Measurements from ENCODE around the gene LYPD6B.

LYPD6B gene

DNA sequence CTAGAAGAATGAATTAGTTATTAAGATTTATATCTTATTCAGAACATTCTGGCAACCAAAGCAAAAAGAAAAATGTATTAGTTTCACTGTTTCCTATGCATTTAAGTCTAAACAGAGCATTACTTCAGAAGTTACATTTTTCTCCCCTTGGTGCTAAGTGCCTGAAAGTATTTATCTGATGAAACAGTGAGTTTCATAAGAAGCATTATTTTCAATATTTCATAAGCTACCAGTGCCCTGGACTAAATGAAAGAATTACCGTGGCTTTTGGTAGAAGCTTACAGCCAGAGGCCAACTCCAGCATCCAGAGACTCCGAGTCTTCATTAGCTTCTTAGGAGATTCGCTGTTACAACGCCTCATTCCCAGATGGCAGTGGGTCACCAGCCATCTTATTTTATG lies 97.6 kb downstream of the LYPD6B start:
- Histone ChIP-seq H3K79me2 (ENCODE audit: insufficient read depth, low read length) (peaks cover 3% of the 10 kb centered on the region; the same call in 1 of the 2 replicates), H2AFZ (ENCODE audit: low read depth, low read length, severe bottlenecking) (no peak overlapping the region), H3K27me3 (ENCODE audit: low read length) (no peaks in the 10 kb centered on the region), H4K20me1 (ENCODE audit: low read depth, low read length) (no peaks in the 10 kb centered on the region), H3K36me3 (ENCODE audit: low read length) (peaks cover 6% of the 10 kb centered on the region; the same call in 1 of the 2 replicates), H3K9me3 (ENCODE audit: insufficient read depth, low read length) (no peaks in the 10 kb centered on the region), H3K4me2 (ENCODE audit: low read depth, low read length, poor library complexity, severe bottlenecking) (no peak overlapping the region), H3K9ac (ENCODE audit: low read length) (no peak overlapping the region), H3K27ac (ENCODE audit: low read depth, low read length) (no peak overlapping the region), H3K4me3 (ENCODE audit: insufficient read depth, low read length, poor library complexity, severe bottlenecking) (no peak overlapping the region), H3F3A (ENCODE audit: insufficient read depth) (no peaks in the 10 kb centered on the region), H3K9me2 (replicated peaks; ENCODE audit: insufficient read depth, low read length) (no peaks in the 10 kb centered on the region)
- TF ChIP-seq, protein P1, sequence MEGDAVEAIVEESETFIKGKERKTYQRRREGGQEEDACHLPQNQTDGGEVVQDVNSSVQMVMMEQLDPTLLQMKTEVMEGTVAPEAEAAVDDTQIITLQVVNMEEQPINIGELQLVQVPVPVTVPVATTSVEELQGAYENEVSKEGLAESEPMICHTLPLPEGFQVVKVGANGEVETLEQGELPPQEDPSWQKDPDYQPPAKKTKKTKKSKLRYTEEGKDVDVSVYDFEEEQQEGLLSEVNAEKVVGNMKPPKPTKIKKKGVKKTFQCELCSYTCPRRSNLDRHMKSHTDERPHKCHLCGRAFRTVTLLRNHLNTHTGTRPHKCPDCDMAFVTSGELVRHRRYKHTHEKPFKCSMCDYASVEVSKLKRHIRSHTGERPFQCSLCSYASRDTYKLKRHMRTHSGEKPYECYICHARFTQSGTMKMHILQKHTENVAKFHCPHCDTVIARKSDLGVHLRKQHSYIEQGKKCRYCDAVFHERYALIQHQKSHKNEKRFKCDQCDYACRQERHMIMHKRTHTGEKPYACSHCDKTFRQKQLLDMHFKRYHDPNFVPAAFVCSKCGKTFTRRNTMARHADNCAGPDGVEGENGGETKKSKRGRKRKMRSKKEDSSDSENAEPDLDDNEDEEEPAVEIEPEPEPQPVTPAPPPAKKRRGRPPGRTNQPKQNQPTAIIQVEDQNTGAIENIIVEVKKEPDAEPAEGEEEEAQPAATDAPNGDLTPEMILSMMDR (IDR thresholded peaks at IDR 0.05; ENCODE audit: insufficient read depth, low read length, poor library complexity, severe bottlenecking) = no peak
- no peak for TF ChIP-seq EZH2phosphoT487 (conservative IDR thresholded peaks at IDR 0.05; ENCODE audit: low read length)

DNA sequence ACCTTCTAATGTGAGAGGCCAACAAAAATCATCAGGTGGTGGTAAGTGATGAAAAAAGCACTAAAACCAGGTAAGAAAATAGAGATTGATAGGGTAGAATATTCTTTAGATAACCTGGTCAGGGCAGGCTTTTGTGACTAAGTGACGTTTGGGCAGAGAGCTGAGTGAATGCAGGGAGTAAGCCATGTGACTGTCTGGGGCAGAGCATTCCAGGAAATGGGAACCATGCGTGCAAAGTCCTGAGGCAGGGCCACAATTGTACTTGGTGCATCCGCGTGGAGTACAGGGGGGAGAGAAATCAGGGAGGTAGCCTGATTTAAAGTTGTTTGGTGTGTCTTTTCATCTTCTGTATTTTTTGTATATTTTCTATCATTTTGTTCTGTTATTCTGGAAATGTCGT lies 102.5 kb downstream of the LYPD6B start:
- Histone ChIP-seq H3F3A (ENCODE audit: insufficient read depth) (no peaks in the 10 kb centered on the region), H3K9ac (ENCODE audit: low read length) (no peak overlapping the region), H3K79me2 (ENCODE audit: insufficient read depth, low read length) (0 out of 2 replicates have a peak, but pooled peaks cover 3% of the 10 kb centered on the region), H3K9me2 (replicated peaks; ENCODE audit: insufficient read depth, low read length) (no peaks in the 10 kb centered on the region), H3K36me3 (ENCODE audit: low read length) (peaks cover 8% of the 10 kb centered on the region; the same call in 1 of the 2 replicates), H3K4me3 (ENCODE audit: insufficient read depth, low read length, poor library complexity, severe bottlenecking) (no peak overlapping the region), H4K20me1 (ENCODE audit: low read depth, low read length) (no peaks in the 10 kb centered on the region), H3K4me2 (ENCODE audit: low read depth, low read length, poor library complexity, severe bottlenecking) (no peak overlapping the region), H2AFZ (ENCODE audit: low read depth, low read length, severe bottlenecking) (no peak overlapping the region), H3K9me3 (ENCODE audit: insufficient read depth, low read length) (no peaks in the 10 kb centered on the region), H3K27ac (ENCODE audit: low read depth, low read length) (no peak overlapping the region), H3K27me3 (ENCODE audit: low read length) (no peaks in the 10 kb centered on the region)
- TF ChIP-seq, protein P1 (IDR thresholded peaks at IDR 0.05; ENCODE audit: insufficient read depth, low read length, poor library complexity, severe bottlenecking) = no peak
- no peak for TF ChIP-seq EZH2phosphoT487 (conservative IDR thresholded peaks at IDR 0.05; ENCODE audit: low read length)

DNA sequence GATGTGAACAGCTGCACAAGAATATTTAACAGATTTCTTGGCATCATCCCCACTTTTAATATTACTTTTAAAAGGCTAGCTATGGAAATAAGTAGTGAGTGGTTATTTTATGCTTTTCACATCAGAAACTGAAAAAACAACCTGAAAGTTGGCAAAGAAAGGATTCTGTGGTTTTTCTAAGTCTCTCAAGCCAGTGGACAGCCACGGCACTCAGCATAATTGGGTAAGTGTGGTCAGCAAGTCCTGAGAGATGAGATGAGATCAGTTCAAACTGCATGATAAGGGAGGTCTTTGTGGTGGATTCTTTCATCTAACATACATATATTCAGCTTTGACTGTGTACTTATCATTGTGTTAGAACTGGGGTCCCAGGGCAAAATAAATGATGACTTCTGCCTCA lies 105.2 kb downstream of the LYPD6B start:
- no peak overlapping the region for H2AFZ ChIP-seq (ENCODE audit: low read depth, low read length, severe bottlenecking)
- H4K20me1 ChIP-seq (ENCODE audit: low read depth, low read length) = no peaks in the 10 kb centered on the region
- no peak overlapping the region for H3K4me3 ChIP-seq (ENCODE audit: insufficient read depth, low read length, poor library complexity, severe bottlenecking)
- TF ChIP-seq, protein P1 (IDR thresholded peaks at IDR 0.05; ENCODE audit: insufficient read depth, low read length, poor library complexity, severe bottlenecking) = no peak
- no peak for TF ChIP-seq EZH2phosphoT487 (conservative IDR thresholded peaks at IDR 0.05; ENCODE audit: low read length)
- H3K4me2 ChIP-seq (ENCODE audit: low read depth, low read length, poor library complexity, severe bottlenecking) = no peak overlapping the region
- H3K27ac ChIP-seq (ENCODE audit: low read depth, low read length) = no peak overlapping the region
- H3K9ac ChIP-seq (ENCODE audit: low read length) = no peak overlapping the region
- 0 out of 2 replicates have a peak, but pooled peaks cover 3% of the 10 kb centered on the region for H3K79me2 ChIP-seq (ENCODE audit: insufficient read depth, low read length)
- 0 out of 2 replicates have a peak, but pooled peaks cover 2% of the 10 kb centered on the region for H3K36me3 ChIP-seq (ENCODE audit: low read length)
- no peaks in the 10 kb centered on the region for H3K9me3 ChIP-seq (ENCODE audit: insufficient read depth, low read length)
- H3F3A ChIP-seq (ENCODE audit: insufficient read depth) = no peaks in the 10 kb centered on the region
- no peaks in the 10 kb centered on the region for H3K9me2 ChIP-seq (replicated peaks; ENCODE audit: insufficient read depth, low read length)
- no peaks in the 10 kb centered on the region for H3K27me3 ChIP-seq (ENCODE audit: low read length)
